NCI-H2171 treated with DMSO at 0.1 percent for 48 hours (cell line): Measurements from ENCODE around the gene SPATA18.
A peak's percentile ranks its signal among the peaks of the same experiment; 100 is the strongest.

ENCODE experiments used
- DNase-seq: peaks from one replicate; lab custom pipeline; 2025; lab: John Stamatoyannopoulos, UW

SPATA18 gene

DNA sequence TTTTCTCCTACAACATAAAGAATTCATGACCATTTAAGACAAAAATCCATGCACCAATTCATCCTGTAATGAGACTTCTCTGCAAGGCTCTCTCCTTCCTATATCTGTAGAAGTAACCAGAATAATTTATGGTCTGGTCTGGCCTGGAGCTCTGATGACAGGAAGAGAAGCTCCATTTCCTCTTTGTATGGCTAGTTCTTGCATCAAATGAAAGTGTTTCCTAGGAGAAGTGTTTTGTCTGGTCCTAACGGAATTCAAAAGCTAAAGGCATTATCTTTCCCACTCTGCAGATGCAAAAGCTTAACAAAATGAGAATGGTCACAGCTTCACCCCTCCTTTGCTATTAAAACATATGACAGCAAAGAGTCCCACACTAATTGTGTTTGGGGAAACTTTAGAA lies 55.1 kb downstream of the SPATA18 start:
- no peak for DNase-seq

DNA sequence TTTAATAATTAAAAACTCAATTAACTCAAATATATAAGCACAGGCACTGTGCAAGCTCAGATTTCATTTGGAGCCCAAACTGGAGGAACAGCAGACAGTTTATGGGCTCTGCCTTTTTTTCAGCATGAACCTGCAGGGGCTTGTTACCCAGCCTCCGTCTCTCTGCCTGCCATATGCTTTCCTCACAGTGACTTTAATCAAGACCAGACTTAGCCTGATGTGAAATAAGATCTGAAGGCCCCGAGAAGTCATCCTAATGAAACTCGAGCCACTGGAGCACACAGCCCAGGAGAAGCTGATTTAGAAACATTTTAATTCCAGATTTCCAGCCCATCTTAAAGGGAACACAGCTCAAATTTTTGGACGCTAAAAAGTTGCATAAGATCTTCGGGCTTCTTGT lies 55.6 kb downstream of the SPATA18 start:
- peak; percentile 93 for DNase-seq

GRCh38 chr4:52107336-52107735 lies 56.2 kb downstream of the SPATA18 start:
- DNase-seq, result no peak

- no peak for DNase-seq
These were observed 56.6 kb downstream of the SPATA18 start for GRCh38 chr4:52107745-52108144.

DNA sequence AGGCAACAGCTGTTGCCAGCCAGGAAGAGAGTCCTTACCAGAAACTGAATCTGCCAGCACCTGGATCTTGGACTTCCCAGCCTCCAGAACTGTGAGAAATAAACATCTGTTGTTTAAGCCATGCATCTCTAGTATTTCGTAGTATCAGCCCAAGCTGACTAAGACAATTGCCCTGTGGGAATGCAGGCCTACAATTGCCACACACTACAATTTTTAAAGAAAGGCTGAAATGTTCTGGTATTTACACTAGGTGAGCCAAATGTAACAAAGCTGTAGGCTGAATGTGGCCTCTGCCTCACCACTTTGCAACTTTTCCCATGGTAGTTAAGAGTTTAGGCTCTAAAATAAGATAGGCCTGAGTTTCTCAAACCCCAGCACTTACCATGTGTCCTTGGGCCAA lies 59.1 kb downstream of the SPATA18 start:
- peak; percentile 77 for DNase-seq

- DNase-seq, result no peak
These were observed 60.9 kb downstream of the SPATA18 start for GRCh38 chr4:52111995-52112394.

DNA sequence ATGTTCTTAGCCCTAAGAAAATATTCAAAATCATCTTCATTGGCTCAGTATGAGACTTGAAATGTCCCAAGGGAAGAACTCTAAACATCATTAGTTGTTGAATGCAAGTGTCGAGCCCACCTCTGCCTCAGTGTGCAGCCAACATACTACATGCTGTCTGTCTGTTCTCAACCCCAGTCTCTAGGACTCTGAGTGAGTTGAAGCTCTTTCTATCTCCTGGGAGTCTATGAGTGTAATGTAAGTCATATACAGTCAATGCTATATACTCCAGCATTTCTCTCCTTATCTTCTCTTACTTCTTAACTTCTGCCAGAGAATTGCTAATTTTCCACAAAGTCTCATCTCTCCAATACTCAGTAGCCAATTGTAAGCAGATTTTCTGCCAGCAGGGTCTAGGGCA lies 61.3 kb downstream of the SPATA18 start:
- DNase-seq, result no peak

- DNase-seq, result no peak
These were observed 65.5 kb downstream of the SPATA18 start for GRCh38 chr4:52116641-52117040.

GRCh38 chr4:52126226-52126625 lies 75.1 kb downstream of the SPATA18 start:
- DNase-seq, result no peak

- DNase-seq, result peak; percentile 86
These were observed 75.9 kb downstream of the SPATA18 start for GRCh38 chr4:52126966-52127365.

DNA sequence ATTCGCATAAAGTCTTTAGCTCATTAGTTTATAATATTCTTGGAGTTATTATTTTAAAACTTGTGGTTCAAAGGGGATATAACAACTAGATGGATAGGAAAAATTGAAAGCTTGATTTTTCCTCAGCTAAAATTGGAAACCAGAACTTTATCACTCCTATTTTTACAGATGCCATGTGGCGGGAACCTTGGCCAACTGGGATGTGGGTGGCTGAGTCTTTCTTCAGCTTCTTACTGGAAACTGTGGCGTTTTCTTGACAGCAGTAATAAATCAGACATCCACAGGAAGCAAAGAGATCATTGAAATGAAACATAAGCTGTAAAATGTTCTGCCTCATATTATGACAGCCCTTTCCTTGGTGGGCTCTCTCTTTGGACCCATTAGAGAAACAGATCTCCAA lies 84.1 kb downstream of the SPATA18 start:
- no peak for DNase-seq

DNA sequence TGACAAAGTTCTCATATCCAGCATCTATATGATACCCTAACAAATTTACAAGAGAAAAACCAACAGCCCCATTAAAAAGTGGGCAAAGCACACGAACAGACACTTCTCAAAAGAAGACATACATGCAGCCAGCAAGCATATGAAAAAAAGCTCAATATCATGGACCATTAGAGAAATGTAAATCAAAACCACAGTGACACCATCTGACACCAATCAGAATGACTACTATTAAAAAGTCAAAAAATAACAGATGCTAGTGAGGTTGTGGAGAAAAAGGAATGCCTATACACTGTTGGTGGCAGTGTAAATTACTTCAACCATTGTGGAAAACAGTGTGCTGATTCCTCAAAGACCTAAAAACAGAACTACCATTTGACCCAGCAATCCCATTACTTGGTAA lies 86.0 kb downstream of the SPATA18 start:
- DNase-seq, result peak; percentile 7

GRCh38 chr4:52142816-52143215 lies 91.7 kb downstream of the SPATA18 start:
- DNase-seq, result no peak

- no peak for DNase-seq
These were observed 92.7 kb downstream of the SPATA18 start for GRCh38 chr4:52143815-52144214.

GRCh38 chr4:52144372-52144771 lies 93.3 kb downstream of the SPATA18 start:
- no peak for DNase-seq
